Measurements from ENCODE around the gene DCDC2C. TPM values are rescaled to one million over a fixed set of nuclear protein-coding genes. Genes with fewer than 3 reads are reported as not detected.

DCDC2C gene
- total RNA-seq, 1 experiment from 2014 or later = not detected

DNA sequence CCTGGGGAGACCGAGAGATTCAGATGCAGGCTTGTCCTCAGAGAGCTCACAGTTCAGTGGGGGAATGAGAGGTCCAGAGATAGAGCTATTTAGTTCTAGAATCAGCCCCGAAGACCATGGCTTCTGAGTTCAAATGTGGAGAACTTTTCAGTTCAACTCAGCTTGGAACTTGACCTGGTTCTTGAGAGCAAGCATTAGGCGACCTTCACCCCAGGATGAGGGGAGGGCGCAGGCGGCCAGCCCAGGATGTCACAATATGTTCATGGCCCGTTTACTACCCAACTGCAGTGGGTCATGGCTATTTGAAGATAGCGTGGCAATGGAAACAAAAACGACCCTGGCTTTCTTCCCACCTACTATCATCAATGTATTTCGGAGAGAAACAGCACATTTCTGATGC lies 33.8 kb downstream of the DCDC2C start:
- H3K4me3 ChIP-seq = no peak overlapping the region
- DNase-seq = no peak
- H3K4me1 ChIP-seq (replicated peaks; ENCODE audit: insufficient read depth) = no peaks in the 10 kb centered on the region
- TF ChIP-seq, protein P1, sequence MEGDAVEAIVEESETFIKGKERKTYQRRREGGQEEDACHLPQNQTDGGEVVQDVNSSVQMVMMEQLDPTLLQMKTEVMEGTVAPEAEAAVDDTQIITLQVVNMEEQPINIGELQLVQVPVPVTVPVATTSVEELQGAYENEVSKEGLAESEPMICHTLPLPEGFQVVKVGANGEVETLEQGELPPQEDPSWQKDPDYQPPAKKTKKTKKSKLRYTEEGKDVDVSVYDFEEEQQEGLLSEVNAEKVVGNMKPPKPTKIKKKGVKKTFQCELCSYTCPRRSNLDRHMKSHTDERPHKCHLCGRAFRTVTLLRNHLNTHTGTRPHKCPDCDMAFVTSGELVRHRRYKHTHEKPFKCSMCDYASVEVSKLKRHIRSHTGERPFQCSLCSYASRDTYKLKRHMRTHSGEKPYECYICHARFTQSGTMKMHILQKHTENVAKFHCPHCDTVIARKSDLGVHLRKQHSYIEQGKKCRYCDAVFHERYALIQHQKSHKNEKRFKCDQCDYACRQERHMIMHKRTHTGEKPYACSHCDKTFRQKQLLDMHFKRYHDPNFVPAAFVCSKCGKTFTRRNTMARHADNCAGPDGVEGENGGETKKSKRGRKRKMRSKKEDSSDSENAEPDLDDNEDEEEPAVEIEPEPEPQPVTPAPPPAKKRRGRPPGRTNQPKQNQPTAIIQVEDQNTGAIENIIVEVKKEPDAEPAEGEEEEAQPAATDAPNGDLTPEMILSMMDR (conservative IDR thresholded peaks at IDR 0.05) = no peak
- TF ChIP-seq EZH2 (IDR thresholded peaks at IDR 0.05; ENCODE audit: low read depth) = no peak
- H3K9me3 ChIP-seq (ENCODE audit: insufficient read depth, low read depth) = no peaks in the 10 kb centered on the region
- no peak overlapping the region for H3K27ac ChIP-seq
- H3F3A ChIP-seq (ENCODE audit: insufficient read depth, low read depth) = no peaks in the 10 kb centered on the region
- H3K27me3 ChIP-seq (ENCODE audit: insufficient read depth, low read depth) = peaks cover 89% of the 10 kb centered on the region
- H2AFZ ChIP-seq = no peak overlapping the region
- CTCF ChIA-PET = no interaction called here
- POLR2A ChIA-PET (ENCODE audit: unreplicated experiment) = no interaction called here
- no peaks in the 10 kb centered on the region for H3K79me2 ChIP-seq (ENCODE audit: low read depth)
- BruUV-seq (replicated peaks) = no TSS peak
- H4K20me1 ChIP-seq (ENCODE audit: insufficient read depth) = no peaks in the 10 kb centered on the region
- no peaks in the 10 kb centered on the region for H3K36me3 ChIP-seq (ENCODE audit: low read depth)
- H3K9me2 ChIP-seq (ENCODE audit: insufficient read depth) = no peaks in the 10 kb centered on the region
- no peak overlapping the region for H3K4me2 ChIP-seq
- intact Hi-C loops (cut with micrococcal nuclease; ENCODE audit: unreplicated experiment) = no loop called here

DNA sequence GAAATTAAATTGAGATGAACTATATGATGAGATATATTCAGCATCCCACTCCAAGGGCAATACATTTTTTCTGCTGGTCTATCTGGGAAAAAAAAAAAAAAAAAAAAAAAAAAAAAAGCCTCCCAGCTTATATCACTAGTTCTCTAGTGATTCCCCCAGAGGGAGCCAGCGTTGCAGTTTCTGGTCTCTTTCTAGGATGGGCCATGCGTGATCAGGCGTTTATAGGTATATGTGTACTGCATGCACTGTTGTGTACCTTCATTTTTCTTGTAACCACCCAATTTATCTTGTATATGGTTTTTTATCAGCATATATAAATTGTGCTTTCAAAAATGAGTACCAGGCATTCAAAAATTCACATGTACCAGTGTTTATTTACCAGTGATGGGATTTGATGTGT lies 35.1 kb downstream of the DCDC2C start:
- H3K9me2 ChIP-seq (ENCODE audit: insufficient read depth) = no peaks in the 10 kb centered on the region
- no peaks in the 10 kb centered on the region for H3K79me2 ChIP-seq (ENCODE audit: low read depth)
- no peaks in the 10 kb centered on the region for H4K20me1 ChIP-seq (ENCODE audit: insufficient read depth)
- no TSS peak for BruUV-seq (replicated peaks)
- TF ChIP-seq, protein P1 (conservative IDR thresholded peaks at IDR 0.05) = peak; percentile 53; the same call in 1 of the 2 replicates
- no peak for TF ChIP-seq EZH2 (IDR thresholded peaks at IDR 0.05; ENCODE audit: low read depth)
- DNase-seq = peak in 1 of 2 experiments; percentile 39
- H3F3A ChIP-seq (ENCODE audit: insufficient read depth, low read depth) = no peaks in the 10 kb centered on the region
- H3K9me3 ChIP-seq (ENCODE audit: insufficient read depth, low read depth) = no peaks in the 10 kb centered on the region
- no peak overlapping the region for H3K27ac ChIP-seq
- H3K36me3 ChIP-seq (ENCODE audit: low read depth) = no peaks in the 10 kb centered on the region
- H3K4me2 ChIP-seq = no peak overlapping the region
- no peaks in the 10 kb centered on the region for H3K4me1 ChIP-seq (replicated peaks; ENCODE audit: insufficient read depth)
- intact Hi-C loops (cut with micrococcal nuclease; ENCODE audit: unreplicated experiment) = no loop called here
- ChIA-PET CTCF (no interaction called here), POLR2A (ENCODE audit: unreplicated experiment) (no interaction called here)
- no peak overlapping the region for H2AFZ ChIP-seq
- no peak overlapping the region for H3K4me3 ChIP-seq
- peaks cover 91% of the 10 kb centered on the region for H3K27me3 ChIP-seq (ENCODE audit: insufficient read depth, low read depth)

DNA sequence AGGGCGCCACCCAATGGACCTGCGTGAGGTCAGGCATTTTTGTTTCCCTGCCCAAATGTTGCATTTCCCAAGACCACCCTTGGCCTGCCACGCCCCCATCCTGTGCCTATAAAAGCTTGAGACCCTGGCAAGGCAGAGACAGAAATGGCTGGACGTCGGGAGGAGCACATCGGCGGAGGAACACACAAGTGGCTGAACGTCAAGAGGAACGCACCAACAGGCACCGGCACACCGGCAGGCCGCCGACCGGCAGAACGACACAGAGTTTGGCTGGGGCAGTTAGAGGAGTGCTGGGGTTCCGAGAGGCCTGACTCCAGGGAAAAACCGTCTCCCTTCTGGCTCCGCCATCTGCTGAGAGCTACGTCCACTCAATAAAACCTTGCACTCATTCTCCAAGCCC lies 35.9 kb downstream of the DCDC2C start:
- TF ChIP-seq, protein P1 (conservative IDR thresholded peaks at IDR 0.05) = no peak
- TF ChIP-seq EZH2 (IDR thresholded peaks at IDR 0.05; ENCODE audit: low read depth) = no peak
- H3K9me2 ChIP-seq (ENCODE audit: insufficient read depth) = no peaks in the 10 kb centered on the region
- no peaks in the 10 kb centered on the region for H4K20me1 ChIP-seq (ENCODE audit: insufficient read depth)
- no peaks in the 10 kb centered on the region for H3K36me3 ChIP-seq (ENCODE audit: low read depth)
- BruUV-seq (replicated peaks) = no TSS peak
- no peaks in the 10 kb centered on the region for H3K9me3 ChIP-seq (ENCODE audit: insufficient read depth, low read depth)
- no peak overlapping the region for H3K4me3 ChIP-seq
- H3K4me2 ChIP-seq = no peak overlapping the region
- peaks cover 91% of the 10 kb centered on the region for H3K27me3 ChIP-seq (ENCODE audit: insufficient read depth, low read depth)
- no peak overlapping the region for H3K27ac ChIP-seq
- H3F3A ChIP-seq (ENCODE audit: insufficient read depth, low read depth) = no peaks in the 10 kb centered on the region
- no peaks in the 10 kb centered on the region for H3K79me2 ChIP-seq (ENCODE audit: low read depth)
- no peaks in the 10 kb centered on the region for H3K4me1 ChIP-seq (replicated peaks; ENCODE audit: insufficient read depth)
- CTCF ChIA-PET = no interaction called here
- H2AFZ ChIP-seq = no peak overlapping the region
- POLR2A ChIA-PET (ENCODE audit: unreplicated experiment) = no interaction called here
- no peak for DNase-seq
- intact Hi-C loops (cut with micrococcal nuclease; ENCODE audit: unreplicated experiment) = no loop called here

Measured in PC-9 (cell line).